ENCODE data around the gene RASAL1. TPM values are rescaled to one million over a fixed set of nuclear protein-coding genes. Genes with fewer than 3 reads are reported as not detected.
A peak's percentile ranks its signal among the peaks of the same experiment; 100 is the strongest.

The RASAL1 gene
- total RNA-seq, 1 experiment from 2014 or later, result 4.4 TPM

- DNase-seq, result peak; percentile 25
- no peak overlapping the region for H3K4me3 ChIP-seq (ENCODE audit: insufficient read depth, low read depth, low read length)
- peaks cover 10% of the 10 kb centered on the region for H3K27me3 ChIP-seq (ENCODE audit: control insufficient read depth, insufficient read depth, low read length)
- no peaks in the 10 kb centered on the region for H3K36me3 ChIP-seq (replicated peaks; ENCODE audit: control insufficient read depth, insufficient read depth, low read length)
Observed at GRCh38 chr12:113137861-113138783, 2.6 kb upstream of the RASAL1 start.

- Histone ChIP-seq H3K36me3 (replicated peaks; ENCODE audit: control insufficient read depth, insufficient read depth, low read length) (no peaks in the 10 kb centered on the region), H3K4me3 (ENCODE audit: insufficient read depth, low read depth, low read length) (no peak overlapping the region), H3K27me3 (ENCODE audit: control insufficient read depth, insufficient read depth, low read length) (peaks cover 10% of the 10 kb centered on the region)
- peak; percentile 38 for DNase-seq
Observed at GRCh38 chr12:113136990-113137511, 1.5 kb upstream of the RASAL1 start.

- Histone ChIP-seq H3K4me3 (ENCODE audit: insufficient read depth, low read depth, low read length) (peak overlapping the region; percentile 43), H3K27me3 (ENCODE audit: control insufficient read depth, insufficient read depth, low read length) (peaks cover 10% of the 10 kb centered on the region), H3K36me3 (replicated peaks; ENCODE audit: control insufficient read depth, insufficient read depth, low read length) (no peaks in the 10 kb centered on the region)
- peak; percentile 80 for DNase-seq
Observed at GRCh38 chr12:113136128-113136989, 798 bp upstream of the RASAL1 start.

GRCh38 chr12:113134521-113134951 is 1.0 kb downstream of the RASAL1 start:
- H3K36me3 ChIP-seq (replicated peaks; ENCODE audit: control insufficient read depth, insufficient read depth, low read length), result no peaks in the 10 kb centered on the region
- peak; percentile 60 for DNase-seq
- H3K27me3 ChIP-seq (ENCODE audit: control insufficient read depth, insufficient read depth, low read length), result peaks cover 10% of the 10 kb centered on the region
- H3K4me3 ChIP-seq (ENCODE audit: insufficient read depth, low read depth, low read length), result peak overlapping the region; percentile 67

GRCh38 chr12:113134071-113134470 is 1.5 kb downstream of the RASAL1 start:
- no peaks in the 10 kb centered on the region for H3K36me3 ChIP-seq (replicated peaks; ENCODE audit: control insufficient read depth, insufficient read depth, low read length)
- DNase-seq, result peak; percentile 33
- H3K4me3 ChIP-seq (ENCODE audit: insufficient read depth, low read depth, low read length), result no peak overlapping the region
- peaks cover 10% of the 10 kb centered on the region for H3K27me3 ChIP-seq (ENCODE audit: control insufficient read depth, insufficient read depth, low read length)

GRCh38 chr12:113133666-113134065 is 1.9 kb downstream of the RASAL1 start:
- Histone ChIP-seq H3K36me3 (replicated peaks; ENCODE audit: control insufficient read depth, insufficient read depth, low read length) (no peaks in the 10 kb centered on the region), H3K27me3 (ENCODE audit: control insufficient read depth, insufficient read depth, low read length) (peaks cover 10% of the 10 kb centered on the region), H3K4me3 (ENCODE audit: insufficient read depth, low read depth, low read length) (no peak overlapping the region)
- peak; percentile 26 for DNase-seq

- Histone ChIP-seq H3K27me3 (ENCODE audit: control insufficient read depth, insufficient read depth, low read length) (peaks cover 10% of the 10 kb centered on the region), H3K36me3 (replicated peaks; ENCODE audit: control insufficient read depth, insufficient read depth, low read length) (no peaks in the 10 kb centered on the region), H3K4me3 (ENCODE audit: insufficient read depth, low read depth, low read length) (no peak overlapping the region)
- DNase-seq, result peak; percentile 26
Observed at GRCh38 chr12:113133036-113133435, 2.5 kb downstream of the RASAL1 start.

GRCh38 chr12:113131556-113131955 is 4.0 kb downstream of the RASAL1 start:
- DNase-seq, result no peak
- Histone ChIP-seq H3K4me3 (ENCODE audit: insufficient read depth, low read depth, low read length) (no peak overlapping the region), H3K27me3 (ENCODE audit: control insufficient read depth, insufficient read depth, low read length) (peaks cover 10% of the 10 kb centered on the region), H3K36me3 (replicated peaks; ENCODE audit: control insufficient read depth, insufficient read depth, low read length) (no peaks in the 10 kb centered on the region)

GRCh38 chr12:113130457-113131135 is 5.0 kb downstream of the RASAL1 start:
- DNase-seq, result peak; percentile 91
- H3K27me3 ChIP-seq (ENCODE audit: control insufficient read depth, insufficient read depth, low read length), result peaks cover 9% of the 10 kb centered on the region
- no peak overlapping the region for H3K4me3 ChIP-seq (ENCODE audit: insufficient read depth, low read depth, low read length)
- H3K36me3 ChIP-seq (replicated peaks; ENCODE audit: control insufficient read depth, insufficient read depth, low read length), result no peaks in the 10 kb centered on the region

- no peak overlapping the region for H3K4me3 ChIP-seq (ENCODE audit: insufficient read depth, low read depth, low read length)
- no peak for DNase-seq
- peaks cover 3% of the 10 kb centered on the region for H3K27me3 ChIP-seq (ENCODE audit: control insufficient read depth, insufficient read depth, low read length)
- H3K36me3 ChIP-seq (replicated peaks; ENCODE audit: control insufficient read depth, insufficient read depth, low read length), result no peaks in the 10 kb centered on the region
Observed at GRCh38 chr12:113129664-113130456, 5.7 kb downstream of the RASAL1 start.

- Histone ChIP-seq H3K27me3 (ENCODE audit: control insufficient read depth, insufficient read depth, low read length) (no peaks in the 10 kb centered on the region; the same call in 1 of the 2 replicates), H3K4me3 (ENCODE audit: insufficient read depth, low read depth, low read length) (no peak overlapping the region), H3K36me3 (replicated peaks; ENCODE audit: control insufficient read depth, insufficient read depth, low read length) (no peaks in the 10 kb centered on the region)
- DNase-seq, result no peak
Observed at GRCh38 chr12:113128802-113129663, 6.5 kb downstream of the RASAL1 start.

- DNase-seq, result peak; percentile 52
- Histone ChIP-seq H3K36me3 (replicated peaks; ENCODE audit: control insufficient read depth, insufficient read depth, low read length) (no peaks in the 10 kb centered on the region), H3K4me3 (ENCODE audit: insufficient read depth, low read depth, low read length) (no peak overlapping the region), H3K27me3 (ENCODE audit: control insufficient read depth, insufficient read depth, low read length) (no peaks in the 10 kb centered on the region; the same call in 1 of the 2 replicates)
Observed at GRCh38 chr12:113127791-113128199, 7.8 kb downstream of the RASAL1 start.
